ENCODE results near the gene ACADS. TPM values are rescaled to one million over a fixed set of nuclear protein-coding genes. Genes with fewer than 3 reads are reported as not detected.

ACADS gene
- total RNA-seq, 1 experiment from 2014 or later = 16.1 TPM

DNA sequence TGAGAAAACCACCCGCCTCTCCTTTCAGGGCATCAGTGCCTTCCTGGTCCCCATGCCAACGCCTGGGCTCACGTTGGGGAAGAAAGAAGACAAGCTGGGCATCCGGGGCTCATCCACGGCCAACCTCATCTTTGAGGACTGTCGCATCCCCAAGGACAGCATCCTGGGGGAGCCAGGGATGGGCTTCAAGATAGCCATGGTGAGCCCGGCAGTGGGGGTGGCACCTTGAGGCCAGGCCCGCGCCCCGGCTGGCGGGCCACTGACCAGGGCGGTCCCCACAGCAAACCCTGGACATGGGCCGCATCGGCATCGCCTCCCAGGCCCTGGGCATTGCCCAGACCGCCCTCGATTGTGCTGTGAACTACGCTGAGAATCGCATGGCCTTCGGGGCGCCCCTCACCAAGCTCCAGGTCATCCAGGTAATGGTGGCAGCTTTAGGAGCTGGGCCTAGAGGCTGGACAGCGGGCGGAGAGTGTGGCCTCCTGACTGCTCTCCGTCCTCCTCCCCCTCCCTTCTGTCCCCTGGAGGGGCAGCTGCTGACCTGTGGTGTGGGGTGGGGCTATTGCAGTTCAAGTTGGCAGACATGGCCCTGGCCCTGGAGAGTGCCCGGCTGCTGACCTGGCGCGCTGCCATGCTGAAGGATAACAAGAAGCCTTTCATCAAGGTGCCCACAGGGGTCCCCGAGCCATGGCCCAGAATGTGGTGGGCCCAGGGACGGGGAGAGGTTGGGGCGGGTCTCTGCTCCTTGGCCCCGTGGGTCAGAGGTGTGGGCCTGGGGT lies 12.8 kb downstream of the ACADS start:
- TF ChIP-seq, protein P1, sequence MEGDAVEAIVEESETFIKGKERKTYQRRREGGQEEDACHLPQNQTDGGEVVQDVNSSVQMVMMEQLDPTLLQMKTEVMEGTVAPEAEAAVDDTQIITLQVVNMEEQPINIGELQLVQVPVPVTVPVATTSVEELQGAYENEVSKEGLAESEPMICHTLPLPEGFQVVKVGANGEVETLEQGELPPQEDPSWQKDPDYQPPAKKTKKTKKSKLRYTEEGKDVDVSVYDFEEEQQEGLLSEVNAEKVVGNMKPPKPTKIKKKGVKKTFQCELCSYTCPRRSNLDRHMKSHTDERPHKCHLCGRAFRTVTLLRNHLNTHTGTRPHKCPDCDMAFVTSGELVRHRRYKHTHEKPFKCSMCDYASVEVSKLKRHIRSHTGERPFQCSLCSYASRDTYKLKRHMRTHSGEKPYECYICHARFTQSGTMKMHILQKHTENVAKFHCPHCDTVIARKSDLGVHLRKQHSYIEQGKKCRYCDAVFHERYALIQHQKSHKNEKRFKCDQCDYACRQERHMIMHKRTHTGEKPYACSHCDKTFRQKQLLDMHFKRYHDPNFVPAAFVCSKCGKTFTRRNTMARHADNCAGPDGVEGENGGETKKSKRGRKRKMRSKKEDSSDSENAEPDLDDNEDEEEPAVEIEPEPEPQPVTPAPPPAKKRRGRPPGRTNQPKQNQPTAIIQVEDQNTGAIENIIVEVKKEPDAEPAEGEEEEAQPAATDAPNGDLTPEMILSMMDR (IDR thresholded peaks at IDR 0.05; ENCODE audit: unreplicated experiment) = no peak
- Mint-ChIP-seq H3K27me3 (ENCODE audit: unreplicated experiment) (no peaks in the 10 kb centered on the region), H3K27ac (ENCODE audit: unreplicated experiment) (no peak overlapping the region), H3K9me3 (ENCODE audit: low read depth, unreplicated experiment) (no peaks in the 10 kb centered on the region), H3K4me1 (ENCODE audit: low read depth, unreplicated experiment) (no peaks in the 10 kb centered on the region), H3K4me3 (ENCODE audit: low read depth, unreplicated experiment) (no peak overlapping the region), H3K36me3 (ENCODE audit: insufficient read depth, unreplicated experiment) (peaks cover 5% of the 10 kb centered on the region)
- no peak for DNase-seq
- no TSS peak for BruUV-seq (replicated peaks)
- intact Hi-C loops (cut with micrococcal nuclease; ENCODE audit: unreplicated experiment) = no loop called here
- CTCF ChIA-PET = no interaction called here

DNA sequence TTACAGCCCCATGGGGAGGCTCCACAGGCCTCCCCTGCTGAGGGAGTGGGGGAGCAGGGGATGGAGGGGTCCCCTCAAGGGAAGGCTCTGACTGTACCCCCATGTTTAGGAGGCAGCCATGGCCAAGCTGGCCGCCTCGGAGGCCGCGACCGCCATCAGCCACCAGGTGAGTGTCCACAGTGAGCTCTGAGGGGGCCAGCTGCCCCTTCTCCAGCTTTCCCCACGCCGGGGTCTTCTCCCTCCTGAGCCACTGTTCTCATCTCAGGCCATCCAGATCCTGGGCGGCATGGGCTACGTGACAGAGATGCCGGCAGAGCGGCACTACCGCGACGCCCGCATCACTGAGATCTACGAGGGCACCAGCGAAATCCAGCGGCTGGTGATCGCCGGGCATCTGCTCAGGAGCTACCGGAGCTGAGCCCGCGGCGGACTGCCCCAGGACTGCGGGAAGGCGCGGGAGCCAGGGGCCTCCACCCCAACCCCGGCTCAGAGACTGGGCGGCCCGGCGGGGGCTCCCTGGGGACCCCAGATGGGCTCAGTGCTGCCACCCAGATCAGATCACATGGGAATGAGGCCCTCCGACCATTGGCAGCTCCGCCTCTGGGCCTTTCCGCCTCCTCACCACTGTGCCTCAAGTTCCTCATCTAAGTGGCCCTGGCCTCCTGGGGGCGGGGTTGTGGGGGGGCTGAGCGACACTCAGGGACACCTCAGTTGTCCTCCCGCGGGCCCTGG lies 13.6 kb downstream of the ACADS start:
- no peaks in the 10 kb centered on the region for H3K27me3 Mint-ChIP-seq (ENCODE audit: unreplicated experiment)
- no peak for DNase-seq
- intact Hi-C loops (cut with micrococcal nuclease; ENCODE audit: unreplicated experiment) = no loop called here
- H3K4me1 Mint-ChIP-seq (ENCODE audit: low read depth, unreplicated experiment) = no peaks in the 10 kb centered on the region
- H3K9me3 Mint-ChIP-seq (ENCODE audit: low read depth, unreplicated experiment) = no peaks in the 10 kb centered on the region
- no peak overlapping the region for H3K4me3 Mint-ChIP-seq (ENCODE audit: low read depth, unreplicated experiment)
- TF ChIP-seq, protein P1 (IDR thresholded peaks at IDR 0.05; ENCODE audit: unreplicated experiment) = no peak
- no TSS peak for BruUV-seq (replicated peaks)
- H3K27ac Mint-ChIP-seq (ENCODE audit: unreplicated experiment) = no peak overlapping the region
- peaks cover 5% of the 10 kb centered on the region for H3K36me3 Mint-ChIP-seq (ENCODE audit: insufficient read depth, unreplicated experiment)
- CTCF ChIA-PET = no interaction called here

DNA sequence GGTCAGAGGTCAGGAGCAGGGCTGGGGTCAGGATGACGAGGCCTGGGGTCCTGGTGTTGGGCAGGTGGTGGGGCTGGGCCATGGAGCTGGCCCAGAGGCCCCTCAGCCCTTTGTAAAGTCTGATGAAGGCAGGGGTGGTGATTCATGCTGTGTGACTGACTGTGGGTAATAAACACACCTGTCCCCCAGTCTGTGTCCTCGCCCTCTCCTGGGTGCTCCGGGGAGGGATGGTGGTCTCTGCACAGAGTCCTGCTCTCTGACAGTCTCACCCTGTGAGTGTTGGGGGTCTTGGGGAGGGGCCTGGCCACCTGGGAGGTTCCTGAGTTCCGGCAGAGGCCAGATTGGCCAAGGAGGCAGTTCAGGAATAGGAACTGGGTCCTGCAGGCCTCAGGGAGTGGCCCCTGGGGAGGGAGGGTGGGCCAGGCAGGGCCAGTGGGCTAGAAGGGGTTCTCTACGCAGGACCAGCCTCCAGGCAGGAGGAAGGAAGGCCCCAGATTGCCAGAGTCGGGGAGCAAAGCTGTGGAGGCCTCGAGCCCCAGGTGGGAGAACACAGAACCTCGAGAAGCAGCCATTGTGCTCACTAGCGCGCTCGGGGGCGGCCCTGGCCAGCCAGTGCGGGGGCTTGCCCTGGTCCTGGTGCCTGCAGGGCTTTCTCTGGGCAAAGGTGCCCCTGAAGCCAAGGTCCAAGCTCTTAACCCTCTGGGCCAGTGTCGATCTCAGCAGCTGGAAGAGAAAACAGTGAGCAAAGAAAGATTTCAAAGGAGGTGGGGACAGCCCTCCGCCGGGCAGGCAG lies 14.4 kb downstream of the ACADS start:
- H3K27ac Mint-ChIP-seq (ENCODE audit: unreplicated experiment) = no peak overlapping the region
- H3K9me3 Mint-ChIP-seq (ENCODE audit: low read depth, unreplicated experiment) = no peaks in the 10 kb centered on the region
- H3K27me3 Mint-ChIP-seq (ENCODE audit: unreplicated experiment) = no peaks in the 10 kb centered on the region
- CTCF ChIA-PET = interaction anchor here (0.5 to 0.8 kb wide), 2 partner anchors 166 to 271 kb away, joined by 3 to 4 read pairs; no protein-coding TSS in a partner anchor
- TF ChIP-seq, protein P1 (IDR thresholded peaks at IDR 0.05; ENCODE audit: unreplicated experiment) = no peak
- no peak overlapping the region for H3K4me3 Mint-ChIP-seq (ENCODE audit: low read depth, unreplicated experiment)
- no peaks in the 10 kb centered on the region for H3K4me1 Mint-ChIP-seq (ENCODE audit: low read depth, unreplicated experiment)
- intact Hi-C loops (cut with micrococcal nuclease; ENCODE audit: unreplicated experiment) = no loop called here
- BruUV-seq (replicated peaks) = no TSS peak
- DNase-seq = no peak
- peaks cover 5% of the 10 kb centered on the region for H3K36me3 Mint-ChIP-seq (ENCODE audit: insufficient read depth, unreplicated experiment)

DNA sequence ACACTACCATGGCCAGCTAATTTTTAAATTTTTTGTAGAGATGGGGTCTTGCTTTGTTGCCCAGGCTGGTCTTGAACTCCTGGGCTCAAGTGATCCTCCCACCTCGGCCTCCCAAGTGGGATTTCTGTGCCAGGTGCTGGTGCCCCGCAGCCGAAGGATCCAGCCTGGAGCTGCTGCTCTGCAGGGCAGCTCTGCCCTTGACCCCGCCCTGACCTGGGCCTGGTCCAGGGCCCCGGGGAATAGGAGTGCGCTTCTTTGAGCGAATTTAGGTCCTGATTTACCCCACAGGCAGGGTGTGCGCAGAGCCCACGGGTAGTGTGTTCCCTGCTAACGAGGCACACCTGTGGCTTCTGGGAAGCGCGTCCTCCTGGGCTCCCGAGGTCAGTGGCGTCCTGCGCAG lies 15.2 kb downstream of the ACADS start:
- no peak overlapping the region for H3K4me3 Mint-ChIP-seq (ENCODE audit: low read depth, unreplicated experiment)
- no peaks in the 10 kb centered on the region for H3K4me1 Mint-ChIP-seq (ENCODE audit: low read depth, unreplicated experiment)
- no peak overlapping the region for H3K27ac Mint-ChIP-seq (ENCODE audit: unreplicated experiment)
- H3K9me3 Mint-ChIP-seq (ENCODE audit: low read depth, unreplicated experiment) = no peaks in the 10 kb centered on the region
- CTCF ChIA-PET = interaction anchor here (0.8 kb wide), 1 partner anchor 270 kb away, joined by 3 read pairs; no protein-coding TSS in a partner anchor
- TF ChIP-seq, protein P1 (IDR thresholded peaks at IDR 0.05; ENCODE audit: unreplicated experiment) = no peak
- H3K27me3 Mint-ChIP-seq (ENCODE audit: unreplicated experiment) = no peaks in the 10 kb centered on the region
- peaks cover 5% of the 10 kb centered on the region for H3K36me3 Mint-ChIP-seq (ENCODE audit: insufficient read depth, unreplicated experiment)
- no peak for DNase-seq
- no TSS peak for BruUV-seq (replicated peaks)
- intact Hi-C loops (cut with micrococcal nuclease; ENCODE audit: unreplicated experiment) = no loop called here

Data from Calu3 (cell line).